ENCODE data around the gene ACOX3.

The ACOX3 gene

DNA sequence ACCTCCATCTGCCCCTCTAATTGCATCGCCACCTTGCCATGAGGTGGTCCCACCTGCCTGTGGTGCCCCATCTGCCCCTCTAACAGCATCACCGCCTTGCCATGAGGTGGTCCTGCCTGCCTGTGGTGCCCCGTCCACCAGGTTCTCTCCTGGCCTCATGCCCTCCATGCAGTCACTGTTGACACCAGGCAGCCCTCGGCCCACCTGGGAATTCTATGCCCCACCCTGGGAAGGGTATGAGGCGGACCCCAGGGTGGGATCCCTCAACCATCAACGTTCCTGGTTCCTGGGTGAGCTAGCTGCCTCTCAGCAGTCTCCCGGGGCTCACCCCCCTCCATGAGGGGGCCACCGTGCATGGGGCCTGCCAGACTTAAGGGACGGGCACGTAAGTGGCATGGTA is 38.9 kb downstream of the ACOX3 start:
- H3K4me3 ChIP-seq (ENCODE audit: low read depth, low read length), result no peak overlapping the region
- TF ChIP-seq, protein P1, sequence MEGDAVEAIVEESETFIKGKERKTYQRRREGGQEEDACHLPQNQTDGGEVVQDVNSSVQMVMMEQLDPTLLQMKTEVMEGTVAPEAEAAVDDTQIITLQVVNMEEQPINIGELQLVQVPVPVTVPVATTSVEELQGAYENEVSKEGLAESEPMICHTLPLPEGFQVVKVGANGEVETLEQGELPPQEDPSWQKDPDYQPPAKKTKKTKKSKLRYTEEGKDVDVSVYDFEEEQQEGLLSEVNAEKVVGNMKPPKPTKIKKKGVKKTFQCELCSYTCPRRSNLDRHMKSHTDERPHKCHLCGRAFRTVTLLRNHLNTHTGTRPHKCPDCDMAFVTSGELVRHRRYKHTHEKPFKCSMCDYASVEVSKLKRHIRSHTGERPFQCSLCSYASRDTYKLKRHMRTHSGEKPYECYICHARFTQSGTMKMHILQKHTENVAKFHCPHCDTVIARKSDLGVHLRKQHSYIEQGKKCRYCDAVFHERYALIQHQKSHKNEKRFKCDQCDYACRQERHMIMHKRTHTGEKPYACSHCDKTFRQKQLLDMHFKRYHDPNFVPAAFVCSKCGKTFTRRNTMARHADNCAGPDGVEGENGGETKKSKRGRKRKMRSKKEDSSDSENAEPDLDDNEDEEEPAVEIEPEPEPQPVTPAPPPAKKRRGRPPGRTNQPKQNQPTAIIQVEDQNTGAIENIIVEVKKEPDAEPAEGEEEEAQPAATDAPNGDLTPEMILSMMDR (IDR thresholded peaks at IDR 0.05; ENCODE audit: borderline replicate concordance, insufficient read depth, low read depth, low read length), result no peak

DNA sequence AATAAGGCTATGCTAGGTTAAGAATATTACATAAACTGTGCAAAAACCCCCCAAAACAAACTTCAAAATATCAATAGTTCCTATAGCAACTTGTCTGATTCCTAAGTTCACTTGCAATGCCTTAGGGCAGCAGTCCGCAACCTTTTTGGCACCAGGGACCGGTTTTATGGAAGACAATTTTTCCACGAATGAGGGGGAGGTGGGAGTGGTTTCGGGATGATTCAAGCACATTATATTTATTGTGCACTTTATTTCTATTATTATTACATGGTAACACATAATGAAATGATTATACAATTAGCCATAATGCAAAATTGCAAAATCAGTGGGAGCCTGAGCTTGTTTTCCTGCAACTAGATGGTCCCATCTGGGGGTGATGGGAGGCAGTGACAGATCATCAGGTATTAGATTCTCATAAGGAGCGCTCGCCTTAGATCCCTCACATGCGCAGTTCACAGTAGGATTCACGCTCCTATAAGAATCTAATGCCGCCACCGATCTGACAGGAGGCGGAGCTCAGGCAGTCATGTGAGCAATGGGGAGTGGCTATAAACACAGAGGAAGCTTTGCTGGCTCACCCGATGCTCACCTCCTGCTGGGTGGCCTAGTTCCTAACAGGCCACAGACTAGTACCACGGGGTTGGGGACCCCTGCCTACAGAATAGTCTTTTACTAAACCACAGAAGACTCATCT is 39.7 kb downstream of the ACOX3 start:
- H3K4me3 ChIP-seq (ENCODE audit: low read depth, low read length), result no peak overlapping the region
- TF ChIP-seq, protein P1 (IDR thresholded peaks at IDR 0.05; ENCODE audit: borderline replicate concordance, insufficient read depth, low read depth, low read length), result no peak

GRCh38 chr4:8399298-8399697 is 41.2 kb downstream of the ACOX3 start:
- TF ChIP-seq, protein P1 (IDR thresholded peaks at IDR 0.05; ENCODE audit: borderline replicate concordance, insufficient read depth, low read depth, low read length), result no peak
- no peak overlapping the region for H3K4me3 ChIP-seq (ENCODE audit: low read depth, low read length)

DNA sequence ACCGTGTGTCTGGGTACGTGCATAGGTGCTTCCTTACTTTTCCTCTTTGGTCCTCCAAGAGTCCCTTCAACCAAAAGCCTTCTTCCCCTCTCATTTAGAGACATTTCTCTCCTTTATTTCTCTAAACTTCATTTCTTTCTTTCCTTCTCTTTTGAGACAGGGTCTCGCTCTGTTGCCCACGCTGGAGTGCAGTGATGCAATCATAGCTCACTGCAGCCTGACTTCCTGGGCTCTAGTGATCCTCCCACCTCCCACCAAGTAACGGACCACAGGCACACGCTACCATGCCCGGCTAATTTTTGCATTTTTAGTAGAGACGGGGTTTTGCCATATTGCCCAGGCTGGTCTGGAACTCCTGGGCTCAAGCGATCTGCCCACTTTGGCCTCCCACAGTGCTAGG is 42.2 kb downstream of the ACOX3 start:
- TF ChIP-seq, protein P1 (IDR thresholded peaks at IDR 0.05; ENCODE audit: borderline replicate concordance, insufficient read depth, low read depth, low read length), result no peak
- H3K4me3 ChIP-seq (ENCODE audit: low read depth, low read length), result no peak overlapping the region

- H3K4me3 ChIP-seq (ENCODE audit: low read depth, low read length), result no peak overlapping the region
- TF ChIP-seq, protein P1 (IDR thresholded peaks at IDR 0.05; ENCODE audit: borderline replicate concordance, insufficient read depth, low read depth, low read length), result no peak
Measured at GRCh38 chr4:8396762-8397406, 43.6 kb downstream of the ACOX3 start.

DNA sequence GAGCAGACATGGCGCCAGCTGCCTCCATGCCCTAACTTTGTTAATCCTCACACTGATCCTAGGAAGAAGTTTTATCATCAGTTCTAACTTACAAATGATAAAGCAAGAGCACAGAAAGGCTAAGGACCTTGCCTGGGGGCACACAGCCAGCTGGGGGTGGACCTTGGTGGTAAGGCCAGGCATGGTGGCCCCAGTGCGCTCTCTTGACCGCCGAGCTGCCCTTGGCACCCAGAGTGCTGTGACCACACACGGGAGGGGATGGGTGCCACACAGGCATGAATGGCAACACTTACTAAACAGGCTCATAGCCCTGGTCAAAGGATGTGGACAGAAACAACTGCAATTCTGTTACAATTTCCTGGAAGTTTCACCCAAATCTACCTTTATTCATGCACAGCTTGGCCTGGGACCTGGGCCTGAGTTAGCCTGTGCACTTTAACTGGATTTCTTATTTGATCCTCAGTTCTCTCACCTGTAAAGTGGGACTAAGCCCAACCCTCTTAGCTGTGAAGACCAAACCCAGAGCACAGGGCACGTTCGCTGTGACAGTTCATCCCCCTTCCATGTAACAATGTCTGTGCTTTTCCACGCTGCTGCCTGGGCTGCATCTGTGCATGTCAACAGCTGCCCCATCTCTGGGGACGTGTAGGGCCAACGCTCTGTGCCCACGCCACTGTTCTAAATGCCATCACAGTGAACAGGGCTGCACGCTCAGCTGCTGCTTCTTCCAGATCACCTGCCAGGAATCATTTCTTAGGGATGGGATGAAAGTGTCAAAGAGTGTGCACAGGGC is 44.8 kb downstream of the ACOX3 start:
- TF ChIP-seq, protein P1 (IDR thresholded peaks at IDR 0.05; ENCODE audit: borderline replicate concordance, insufficient read depth, low read depth, low read length), result no peak
- no peak overlapping the region for H3K4me3 ChIP-seq (ENCODE audit: low read depth, low read length)
